Measurements from ENCODE around the gene ZCCHC7. TPM values are rescaled to one million over a fixed set of nuclear protein-coding genes. Genes with fewer than 3 reads are reported as not detected.
A peak's percentile ranks its signal among the peaks of the same experiment; 100 is the strongest.

ZCCHC7 gene
- total RNA-seq, 1 donor from 2014 or later: 26.9 TPM

DNA sequence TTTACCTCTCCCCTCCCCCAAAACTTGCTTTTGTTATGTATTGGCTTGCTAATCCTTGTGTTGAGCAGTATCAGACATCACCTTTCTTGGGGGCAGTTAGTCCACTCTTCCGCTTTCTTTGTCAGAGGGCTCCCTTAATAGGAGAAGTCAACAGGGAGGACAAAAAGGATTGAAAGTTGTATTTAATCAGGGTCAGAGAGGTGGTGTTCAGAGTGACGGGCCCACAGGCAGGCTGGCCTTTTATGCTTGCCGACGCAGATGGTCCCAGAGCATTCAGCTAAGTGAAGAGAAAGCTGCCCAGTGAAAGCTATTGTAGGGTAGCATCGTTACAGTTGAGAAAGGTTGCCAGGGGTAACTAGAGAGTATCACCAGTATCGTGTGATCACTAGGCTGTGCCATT, 131.1 kb downstream of the ZCCHC7 start:
- FAIRE-seq (no peak), DNase-seq (ENCODE audit: low read depth) (no peak)
- H3K4me3 ChIP-seq (ENCODE audit: low read depth, low read length): no peak overlapping the region
- no peaks in the 10 kb centered on the region for H3K27me3 ChIP-seq (ENCODE audit: control insufficient read depth, insufficient read depth, low read length)
- H3K36me3 ChIP-seq (ENCODE audit: control insufficient read depth, insufficient read depth, low read length): no peaks in the 10 kb centered on the region
- TF ChIP-seq, protein P1, sequence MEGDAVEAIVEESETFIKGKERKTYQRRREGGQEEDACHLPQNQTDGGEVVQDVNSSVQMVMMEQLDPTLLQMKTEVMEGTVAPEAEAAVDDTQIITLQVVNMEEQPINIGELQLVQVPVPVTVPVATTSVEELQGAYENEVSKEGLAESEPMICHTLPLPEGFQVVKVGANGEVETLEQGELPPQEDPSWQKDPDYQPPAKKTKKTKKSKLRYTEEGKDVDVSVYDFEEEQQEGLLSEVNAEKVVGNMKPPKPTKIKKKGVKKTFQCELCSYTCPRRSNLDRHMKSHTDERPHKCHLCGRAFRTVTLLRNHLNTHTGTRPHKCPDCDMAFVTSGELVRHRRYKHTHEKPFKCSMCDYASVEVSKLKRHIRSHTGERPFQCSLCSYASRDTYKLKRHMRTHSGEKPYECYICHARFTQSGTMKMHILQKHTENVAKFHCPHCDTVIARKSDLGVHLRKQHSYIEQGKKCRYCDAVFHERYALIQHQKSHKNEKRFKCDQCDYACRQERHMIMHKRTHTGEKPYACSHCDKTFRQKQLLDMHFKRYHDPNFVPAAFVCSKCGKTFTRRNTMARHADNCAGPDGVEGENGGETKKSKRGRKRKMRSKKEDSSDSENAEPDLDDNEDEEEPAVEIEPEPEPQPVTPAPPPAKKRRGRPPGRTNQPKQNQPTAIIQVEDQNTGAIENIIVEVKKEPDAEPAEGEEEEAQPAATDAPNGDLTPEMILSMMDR (IDR thresholded peaks at IDR 0.05; ENCODE audit: insufficient read depth, low read length, severe bottlenecking): no peak

DNA sequence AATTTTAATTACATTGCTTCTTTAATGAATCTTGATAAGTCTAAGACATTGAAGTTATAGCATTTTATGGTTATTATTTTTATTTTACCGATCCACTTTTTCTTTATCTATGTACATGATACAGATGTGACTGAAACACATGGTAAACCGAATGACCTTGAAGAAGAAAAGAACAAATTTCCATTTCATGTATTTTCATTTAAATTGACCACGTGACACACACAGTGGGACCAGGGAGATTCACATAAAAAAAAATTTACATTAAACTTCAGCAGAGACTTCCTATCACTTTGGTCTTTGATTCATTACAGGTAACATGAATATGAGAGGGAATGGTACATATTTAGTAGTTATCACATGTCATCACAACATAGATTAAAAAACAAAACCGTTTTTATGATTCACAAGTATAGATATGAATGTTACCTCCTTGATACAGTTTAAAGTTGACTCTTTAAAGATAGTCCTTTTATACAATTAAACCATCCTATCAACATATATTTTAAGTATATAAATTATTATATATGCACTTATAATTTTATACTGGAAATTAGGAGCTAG, 133.1 kb downstream of the ZCCHC7 start:
- Histone ChIP-seq H3K27me3 (ENCODE audit: control insufficient read depth, insufficient read depth, low read length) (no peaks in the 10 kb centered on the region), H3K4me3 (ENCODE audit: low read depth, low read length) (no peak overlapping the region), H3K36me3 (ENCODE audit: control insufficient read depth, insufficient read depth, low read length) (no peaks in the 10 kb centered on the region)
- TF ChIP-seq, protein P1 (IDR thresholded peaks at IDR 0.05; ENCODE audit: insufficient read depth, low read length, severe bottlenecking): no peak
- no peak for FAIRE-seq
- no peak for DNase-seq (ENCODE audit: low read depth)

DNA sequence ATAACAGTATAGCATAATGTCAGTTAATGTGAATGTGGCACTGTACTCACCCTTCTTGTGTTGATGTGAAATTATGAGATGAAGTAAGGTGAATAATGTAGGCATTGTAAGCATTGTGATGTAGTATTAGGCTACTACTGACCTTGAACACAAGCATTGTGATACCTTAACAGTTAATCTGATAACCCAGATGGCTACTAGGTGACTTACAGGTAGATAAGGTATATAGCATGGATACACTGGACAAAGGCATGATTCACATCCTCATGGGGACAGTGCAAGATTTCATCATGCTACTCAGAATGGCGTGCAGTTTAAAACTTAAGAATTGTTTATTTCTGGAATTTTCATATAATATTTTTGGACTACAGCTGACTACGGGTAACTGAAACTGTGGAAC, 134.8 kb downstream of the ZCCHC7 start:
- peak; percentile 12 for DNase-seq (ENCODE audit: low read depth)
- FAIRE-seq: no peak
- Histone ChIP-seq H3K4me3 (ENCODE audit: low read depth, low read length) (no peak overlapping the region), H3K27me3 (ENCODE audit: control insufficient read depth, insufficient read depth, low read length) (no peaks in the 10 kb centered on the region), H3K36me3 (ENCODE audit: control insufficient read depth, insufficient read depth, low read length) (no peaks in the 10 kb centered on the region)
- TF ChIP-seq, protein P1 (IDR thresholded peaks at IDR 0.05; ENCODE audit: insufficient read depth, low read length, severe bottlenecking): no peak

DNA sequence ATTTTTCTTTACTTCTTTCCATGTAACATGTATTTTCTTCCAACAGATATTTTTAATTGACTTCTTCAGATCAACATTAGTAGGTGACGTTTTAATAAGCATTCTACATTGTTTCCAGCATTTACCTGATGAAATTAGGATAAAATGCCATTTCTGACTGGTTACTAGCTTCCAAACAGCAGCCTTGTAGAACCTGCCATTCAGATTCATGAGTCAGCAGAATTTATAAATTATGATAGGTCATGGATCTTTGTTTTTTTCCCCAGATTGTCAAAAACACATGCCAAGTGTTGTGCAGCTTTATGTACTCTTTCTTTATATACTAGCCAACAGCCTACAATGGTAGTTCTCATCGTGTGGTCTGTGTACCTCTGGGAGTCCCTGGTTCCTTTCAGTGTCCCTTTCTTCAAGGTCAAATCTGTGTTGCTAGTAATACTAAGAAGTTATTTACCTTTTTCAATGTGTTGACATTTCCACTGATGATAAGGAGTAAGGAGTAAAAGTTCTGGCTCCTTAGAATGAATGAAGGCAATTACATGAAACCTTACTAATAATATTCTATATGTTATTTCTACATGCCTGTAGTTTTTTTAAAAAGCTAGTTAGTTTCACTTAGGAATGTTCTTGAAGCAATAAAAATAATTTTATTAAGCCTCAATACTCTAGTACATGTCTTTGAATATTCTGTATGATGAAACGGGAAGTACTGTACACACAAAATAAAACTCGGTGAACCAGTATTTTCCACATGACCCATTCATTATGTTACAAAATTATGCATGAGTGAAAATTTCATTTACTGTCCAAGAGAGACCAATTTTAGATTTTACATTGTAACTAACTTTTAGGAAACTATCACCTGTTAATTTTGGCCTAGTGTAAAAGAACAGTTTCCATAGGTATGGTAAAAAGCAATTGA, 135.8 kb downstream of the ZCCHC7 start:
- H3K36me3 ChIP-seq (ENCODE audit: control insufficient read depth, insufficient read depth, low read length): no peaks in the 10 kb centered on the region
- TF ChIP-seq, protein P1 (IDR thresholded peaks at IDR 0.05; ENCODE audit: insufficient read depth, low read length, severe bottlenecking): no peak
- no peaks in the 10 kb centered on the region for H3K27me3 ChIP-seq (ENCODE audit: control insufficient read depth, insufficient read depth, low read length)
- FAIRE-seq (no peak), DNase-seq (ENCODE audit: low read depth) (no peak)
- H3K4me3 ChIP-seq (ENCODE audit: low read depth, low read length): no peak overlapping the region

DNA sequence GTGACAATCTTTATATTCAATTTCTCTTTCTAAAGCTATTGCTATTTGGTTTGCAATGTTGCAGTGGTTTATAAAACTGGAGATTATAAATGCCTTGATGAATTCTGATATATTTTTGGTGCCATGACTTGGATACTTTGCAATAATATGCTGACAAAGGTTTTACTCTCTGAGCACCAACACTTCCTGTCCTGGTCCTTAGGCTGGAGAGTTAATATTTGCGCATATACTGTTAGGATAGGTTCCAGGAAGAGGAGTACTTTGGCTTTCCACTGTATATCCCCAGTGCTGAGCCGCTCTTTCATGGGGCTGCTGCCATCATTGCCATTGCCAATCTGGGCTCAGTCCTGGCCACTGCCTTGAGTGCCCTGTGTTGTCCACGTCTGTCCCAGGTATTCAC, 139.6 kb downstream of the ZCCHC7 start:
- Histone ChIP-seq H3K27me3 (ENCODE audit: control insufficient read depth, insufficient read depth, low read length) (no peaks in the 10 kb centered on the region), H3K36me3 (ENCODE audit: control insufficient read depth, insufficient read depth, low read length) (no peaks in the 10 kb centered on the region), H3K4me3 (ENCODE audit: low read depth, low read length) (no peak overlapping the region)
- DNase-seq (ENCODE audit: low read depth): no peak
- TF ChIP-seq, protein P1 (IDR thresholded peaks at IDR 0.05; ENCODE audit: insufficient read depth, low read length, severe bottlenecking): no peak
- FAIRE-seq: no peak
